Fibroblast of lung (primary cell): ENCODE results near the gene B4GALT6. TPM values are rescaled to one million over a fixed set of nuclear protein-coding genes. Genes with fewer than 3 reads are reported as not detected.

ENCODE experiments used
- DNase-seq, 2 donors: peaks; one replicate each; pipeline versions ENCODE4 v3.0.0 to v3.0.0-alpha.2; 2010; ENCODE audit warnings: low read depth in 2 of 2
- H2AFZ ChIP-seq: 2 replicates; pipeline ENCODE4 v1.5.1; 2012; ENCODE audit warnings: low read length, control low read depth, inconsistent platforms
- H3K27ac ChIP-seq: 2 replicates; pipeline ENCODE4 v1.5.1; 2011; ENCODE audit warnings: low read length, control low read depth; ENCODE audit not compliant: insufficient read depth
- H3K27me3 ChIP-seq: 2 replicates; pipeline ENCODE4 v1.5.1; 2011; ENCODE audit warnings: mild to moderate bottlenecking, low read length; ENCODE audit not compliant: control insufficient read depth, insufficient read depth
- H3K36me3 ChIP-seq: 2 replicates; pipeline ENCODE4 v1.5.1; 2011; ENCODE audit warnings: low read length; ENCODE audit not compliant: control insufficient read depth, insufficient read depth
- H3K4me1 ChIP-seq: 2 replicates; pipeline ENCODE4 v1.5.1; 2011; ENCODE audit warnings: low read length; ENCODE audit not compliant: control insufficient read depth, insufficient read depth; ENCODE audit errors: extremely low read depth
- H3K4me2 ChIP-seq: 2 replicates; pipeline ENCODE4 v1.5.1; 2011; ENCODE audit warnings: low read length, control low read depth; ENCODE audit not compliant: insufficient read depth; ENCODE audit errors: extremely low read depth
- H3K4me3 ChIP-seq, 4 experiments: fragments of 200-600 bp in 1 of 4; sonication (generic) in 1 of 4; replicated peaks in 1 of 4; 2 replicates each; pipeline ENCODE4 v1.5.1; 2011 to 2016; ENCODE audit warnings: low read length in 4 of 4, low read depth in 3 of 4, mild to moderate bottlenecking in 3 of 4, control low read depth in 2 of 4, inconsistent platforms in 1 of 4, mixed read lengths in 1 of 4; ENCODE audit not compliant: insufficient read depth in 1 of 4; ENCODE audit errors: control extremely low read depth in 1 of 4
- H3K79me2 ChIP-seq: 2 replicates; pipeline ENCODE4 v1.5.1; 2012; ENCODE audit warnings: mild to moderate bottlenecking, low read length, inconsistent platforms; ENCODE audit not compliant: control insufficient read depth, insufficient read depth
- H3K9ac ChIP-seq: 2 replicates; pipeline ENCODE4 v1.5.1; 2011; ENCODE audit warnings: mild to moderate bottlenecking, low read length, control low read depth; ENCODE audit not compliant: insufficient read depth
- H3K9me3 ChIP-seq: 2 replicates; pipeline ENCODE4 v1.5.1; 2012; ENCODE audit warnings: low read depth, low read length; ENCODE audit not compliant: control insufficient read depth, insufficient read depth
- H4K20me1 ChIP-seq: 2 replicates; pipeline ENCODE4 v1.5.1; 2011; ENCODE audit warnings: low read length; ENCODE audit not compliant: control insufficient read depth, insufficient read depth; ENCODE audit errors: extremely low read depth
- CTCF ChIP-seq, 2 donors: IDR thresholded peaks in 1 of 2; conservative IDR thresholded peaks in 1 of 2; 1 replicate in 1 of 2; 2 replicates in 1 of 2; pipeline ENCODE4 v1.5.1; 2011 to 2012; ENCODE audit warnings: low read length in 2 of 2, control low read depth in 1 of 2, inconsistent platforms in 1 of 2, low read depth in 1 of 2, mild to moderate bottlenecking in 1 of 2
- EZH2 ChIP-seq: IDR thresholded peaks from 2 replicates; pipeline ENCODE4 v1.5.1; 2012; ENCODE audit warnings: low read length, control low read depth, mild to moderate bottlenecking; ENCODE audit errors: missing control alignments
- polyA plus RNA-seq, 2 donors: library from polyadenylated mRNA; depleted of rRNA in 1 of 2; stranded (reverse) in 1 of 2; unstranded in 1 of 2; fragments of >200 nt; gene quantifications; 2 replicates each; pipeline ENCODE4 v1.2.1, GENCODE V29; 2011 to 2012; ENCODE audit warnings: missing spikeins in 1 of 2
- total RNA-seq: library from RNA; depleted of rRNA; stranded (reverse); fragments of >200 nt; gene quantifications from 2 replicates; pipeline ENCODE4 v1.2.1, GENCODE V29; 2014

Gene B4GALT6
- total and polyA plus RNA-seq, 2 donors (not counting 1 experiment from before 2014, with no cell fraction given), result 1.5 to 2.5 TPM

GRCh38 chr18:31590570-31590969 is 93.8 kb downstream of the B4GALT6 start:
- Histone ChIP-seq H3K4me3 (no peak overlapping the region), H3K4me2 (no peak overlapping the region), H3K36me3 (no peaks in the 10 kb centered on the region), H3K4me1 (no peaks in the 10 kb centered on the region), H3K79me2 (no peaks in the 10 kb centered on the region), H3K9me3 (no peaks in the 10 kb centered on the region), H2AFZ (no peak overlapping the region), H3K9ac (no peak overlapping the region), H3K27me3 (no peaks in the 10 kb centered on the region), H3K27ac (no peak overlapping the region), H4K20me1 (no peaks in the 10 kb centered on the region)
- no peak for DNase-seq
- TF ChIP-seq EZH2 (no peak), CTCF (conservative IDR thresholded peaks at IDR 0.05 in 1 of 2, IDR thresholded peaks at IDR 0.05 in 1 of 2; ENCODE audit: low read depth in 1 of 2, low read length in 2 of 2) (no peak)

- no peak overlapping the region for H2AFZ ChIP-seq
- peak in 1 of 2 donors; percentile 17 for DNase-seq
- H3K27me3 ChIP-seq, result no peaks in the 10 kb centered on the region
- no peaks in the 10 kb centered on the region for H3K9me3 ChIP-seq
- H3K79me2 ChIP-seq, result no peaks in the 10 kb centered on the region
- no peak overlapping the region for H3K4me2 ChIP-seq
- TF ChIP-seq CTCF (conservative IDR thresholded peaks at IDR 0.05 in 1 of 2, IDR thresholded peaks at IDR 0.05 in 1 of 2; ENCODE audit: low read depth in 1 of 2, low read length in 2 of 2) (no peak), EZH2 (no peak)
- H4K20me1 ChIP-seq, result no peaks in the 10 kb centered on the region
- no peaks in the 10 kb centered on the region for H3K4me1 ChIP-seq
- H3K9ac ChIP-seq, result no peak overlapping the region
- H3K36me3 ChIP-seq, result no peaks in the 10 kb centered on the region
- H3K27ac ChIP-seq, result no peak overlapping the region
- H3K4me3 ChIP-seq, result no peak overlapping the region
Observed at GRCh38 chr18:31587529-31587928, 96.9 kb downstream of the B4GALT6 start.

DNA sequence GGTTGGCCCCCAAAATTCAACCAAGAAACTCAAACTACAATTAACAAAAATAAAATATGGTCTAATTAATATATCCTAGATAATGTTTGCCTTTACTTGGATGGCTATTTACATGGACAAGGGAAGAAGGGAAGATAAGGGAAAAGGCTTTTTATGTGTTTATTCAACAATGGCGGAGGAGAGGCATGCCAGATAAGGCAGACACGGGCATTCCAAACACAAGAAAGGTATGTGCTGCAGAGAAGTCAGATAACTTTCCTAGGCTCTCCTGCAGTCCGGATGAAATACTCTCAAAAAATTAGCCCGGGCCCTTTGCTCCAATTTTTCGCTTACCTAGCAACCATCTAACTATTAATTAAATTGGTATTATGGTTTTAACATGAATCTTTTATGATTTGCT is 97.8 kb downstream of the B4GALT6 start:
- Histone ChIP-seq H3K79me2 (no peaks in the 10 kb centered on the region), H3K27me3 (no peaks in the 10 kb centered on the region), H2AFZ (no peak overlapping the region), H3K4me1 (no peaks in the 10 kb centered on the region), H3K4me3 (no peak overlapping the region), H3K9ac (no peak overlapping the region), H3K4me2 (no peak overlapping the region), H3K27ac (no peak overlapping the region), H4K20me1 (no peaks in the 10 kb centered on the region), H3K36me3 (no peaks in the 10 kb centered on the region), H3K9me3 (no peaks in the 10 kb centered on the region)
- DNase-seq, result no peak
- TF ChIP-seq CTCF (conservative IDR thresholded peaks at IDR 0.05 in 1 of 2, IDR thresholded peaks at IDR 0.05 in 1 of 2; ENCODE audit: low read depth in 1 of 2, low read length in 2 of 2), result no peak
- TF ChIP-seq EZH2, result no peak
